GM18868 (cell line): ENCODE data around the gene IDI2.
"Not testable (repeated sequence)": the region's sequence is repeated elsewhere in the genome, so short reads cannot be mapped to it uniquely, and the experiment has no call there.

Source experiments
- ATAC-seq: cut with Tn5 transposase; IDR thresholded peaks from one replicate; pipeline ENCODE4 v1.9.1; 2021; ENCODE audit warnings: mild to moderate bottlenecking, moderate library complexity; ENCODE audit not compliant: unreplicated experiment

The IDI2 gene

DNA sequence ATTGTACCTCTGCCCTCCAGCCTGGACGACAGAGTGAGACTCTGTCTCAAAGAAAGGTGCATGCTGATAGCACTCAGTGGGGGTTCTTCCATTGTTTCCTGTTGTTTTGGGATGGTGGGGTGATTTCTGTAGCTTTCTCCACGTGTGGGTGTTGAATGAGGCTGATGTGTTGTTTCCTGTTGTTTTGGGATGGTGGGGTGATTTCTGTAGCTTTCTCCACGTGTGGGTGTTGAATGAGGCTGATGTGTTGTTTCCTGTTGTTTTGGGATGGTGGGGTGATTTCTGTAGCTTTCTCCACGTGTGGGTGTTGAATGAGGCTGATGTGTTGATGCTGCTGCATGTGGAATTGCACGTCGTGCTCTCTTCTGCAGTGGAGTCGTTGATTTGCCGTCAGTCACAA, 15.7 kb downstream of the IDI2 start:
- ATAC-seq: not testable (repeated sequence)

DNA sequence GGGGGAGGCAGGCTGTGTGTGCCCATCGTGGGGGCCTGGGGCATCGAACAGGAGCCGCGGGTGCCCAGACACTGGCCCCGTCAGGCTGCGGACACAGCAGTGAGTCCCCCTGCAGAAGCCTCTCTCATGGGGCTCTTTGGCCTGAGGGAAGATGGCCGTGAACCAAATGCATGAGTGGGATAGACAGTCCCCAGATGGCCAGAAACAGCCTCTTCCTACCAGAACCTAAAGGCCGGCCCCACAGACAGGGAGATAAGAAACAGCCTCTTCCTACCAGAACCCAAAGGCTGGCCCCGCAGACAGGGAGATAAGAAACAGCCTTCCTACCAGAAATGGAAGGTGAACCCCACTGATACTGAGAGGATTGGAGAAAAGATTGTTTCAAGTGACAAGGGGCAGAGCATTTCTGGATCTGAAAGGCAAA, 16.6 kb downstream of the IDI2 start:
- ATAC-seq: no peak

- ATAC-seq: no peak
These were observed 18.1 kb downstream of the IDI2 start for GRCh38 chr10:1007583-1007982.

GRCh38 chr10:1006573-1006972, 19.1 kb downstream of the IDI2 start:
- ATAC-seq: no peak

DNA sequence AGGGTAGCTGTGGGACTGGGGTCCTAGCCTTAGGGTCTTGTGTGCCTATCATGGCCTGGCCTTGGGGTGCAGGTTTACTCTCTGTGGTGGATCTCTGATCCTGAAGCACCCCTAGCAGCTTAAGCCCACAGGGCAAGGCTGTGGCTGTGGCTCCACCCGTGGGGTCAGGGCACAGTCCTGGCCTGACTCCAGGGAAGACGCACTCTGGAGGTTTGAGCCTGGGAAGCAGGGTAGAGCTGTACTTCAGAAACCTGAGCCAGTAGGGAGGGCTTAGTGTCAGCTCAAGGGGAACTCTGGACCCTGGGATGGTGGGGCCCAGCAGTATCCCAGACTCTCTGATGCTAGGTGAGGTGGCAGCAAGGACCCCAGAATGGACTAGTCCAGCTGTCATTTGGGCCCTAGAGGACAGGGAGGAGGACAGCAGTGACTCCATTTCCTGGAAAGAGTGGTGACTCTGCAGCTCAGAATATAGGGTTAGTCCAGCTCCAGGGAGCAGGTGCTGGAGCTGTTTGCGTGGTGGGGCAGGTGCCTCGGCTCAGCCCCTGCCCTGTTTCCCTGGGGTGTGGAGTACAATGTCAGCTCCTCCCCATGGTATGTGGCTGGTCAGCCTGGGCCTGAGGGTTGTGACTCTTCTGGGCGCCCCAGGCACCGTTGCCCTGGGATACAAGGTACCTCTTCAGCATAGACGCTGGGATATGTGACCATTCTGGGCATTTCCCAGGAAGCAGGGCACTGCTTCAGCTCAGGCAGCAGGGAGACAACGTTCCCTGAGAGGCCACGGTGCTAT, 21.6 kb downstream of the IDI2 start:
- ATAC-seq: no peak

DNA sequence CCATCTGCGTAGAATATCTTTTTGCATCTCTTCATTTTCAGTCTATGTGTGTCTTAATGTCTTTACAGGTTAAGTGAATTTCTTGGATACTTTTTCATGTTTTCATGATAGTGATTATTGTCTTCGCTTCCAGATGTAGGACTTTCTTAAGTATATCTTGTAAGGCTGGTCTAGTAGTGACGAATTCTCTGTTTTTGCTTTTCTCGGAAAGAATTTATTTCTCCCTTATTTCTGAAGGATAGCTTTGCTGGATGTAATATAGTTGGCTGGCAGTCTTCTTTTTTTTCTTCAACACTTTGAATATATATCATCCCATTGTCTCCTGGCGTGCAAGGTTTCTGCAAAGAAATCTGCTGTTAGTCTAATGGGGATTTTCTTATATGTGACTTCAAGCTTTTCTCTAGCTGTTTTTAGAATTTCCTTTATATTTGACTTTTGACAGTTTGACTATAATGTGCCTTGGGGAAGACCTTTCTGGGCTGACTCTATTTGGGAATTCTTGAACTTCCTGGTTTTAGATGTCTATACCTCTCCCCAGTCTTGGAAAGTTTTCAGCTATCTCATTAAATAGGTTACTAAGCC, 23.1 kb downstream of the IDI2 start:
- no peak for ATAC-seq

DNA sequence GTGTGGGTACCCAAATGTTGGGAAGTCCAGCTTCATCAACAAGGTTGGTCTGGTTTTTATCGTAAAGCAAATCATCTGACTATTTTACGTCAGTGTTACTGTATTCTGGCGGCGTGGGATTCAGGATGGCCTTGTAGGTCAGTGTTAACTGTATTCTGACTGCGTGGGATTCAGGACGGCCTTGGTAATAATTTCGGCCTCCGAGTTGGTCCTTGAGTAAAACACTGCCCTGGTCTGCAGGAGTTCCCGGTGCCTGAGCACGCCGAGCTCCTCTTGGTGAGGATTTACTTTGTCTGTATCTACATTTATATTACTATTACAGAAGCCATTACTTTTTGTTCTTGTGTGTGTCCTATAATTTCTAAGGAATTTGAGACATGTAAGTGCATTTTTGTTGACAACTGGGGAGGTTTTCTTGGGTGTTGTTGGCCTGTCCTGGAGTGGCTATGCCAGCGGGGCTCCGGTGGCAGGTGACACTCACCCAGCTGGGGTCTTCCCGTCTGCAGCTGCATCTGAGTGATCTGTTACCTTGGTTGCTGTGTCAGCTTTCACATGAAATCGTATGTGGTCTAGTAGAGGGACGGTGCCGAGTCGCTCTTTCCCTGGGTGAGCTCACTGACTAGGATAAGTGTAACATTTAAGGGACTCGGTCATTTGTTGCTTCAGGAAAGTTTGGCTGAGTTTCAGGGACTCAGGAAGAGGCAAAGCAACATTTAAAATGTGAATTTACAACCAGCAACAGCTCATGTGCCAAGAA, 28.2 kb downstream of the IDI2 start:
- no peak for ATAC-seq

- ATAC-seq: no peak
These were observed 29.6 kb downstream of the IDI2 start for GRCh38 chr10:996031-996430.

DNA sequence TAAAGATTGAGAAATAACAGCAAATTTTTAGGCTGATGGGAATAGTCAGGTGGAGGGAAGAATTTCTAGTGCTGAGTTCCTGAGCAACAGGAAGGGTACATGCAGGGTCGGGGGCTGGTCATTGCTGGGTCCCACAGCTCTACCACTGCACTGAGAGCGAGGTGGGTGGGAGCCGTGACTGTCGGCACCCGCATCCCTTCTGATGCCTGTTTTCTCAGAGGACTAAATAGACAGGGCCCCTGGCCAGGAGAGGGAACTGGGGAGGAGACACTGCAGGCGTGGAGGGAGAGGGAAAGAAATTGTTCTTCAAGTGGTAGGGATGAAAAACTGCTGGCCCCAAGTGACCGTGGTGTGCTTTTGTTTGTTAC, 30.1 kb downstream of the IDI2 start:
- no peak for ATAC-seq

- ATAC-seq: no peak
These were observed 30.7 kb downstream of the IDI2 start for GRCh38 chr10:994836-995558.

- no peak for ATAC-seq
These were observed 32.8 kb downstream of the IDI2 start for GRCh38 chr10:992871-993270.

- ATAC-seq: no peak
These were observed 33.2 kb downstream of the IDI2 start for GRCh38 chr10:992467-992866.

DNA sequence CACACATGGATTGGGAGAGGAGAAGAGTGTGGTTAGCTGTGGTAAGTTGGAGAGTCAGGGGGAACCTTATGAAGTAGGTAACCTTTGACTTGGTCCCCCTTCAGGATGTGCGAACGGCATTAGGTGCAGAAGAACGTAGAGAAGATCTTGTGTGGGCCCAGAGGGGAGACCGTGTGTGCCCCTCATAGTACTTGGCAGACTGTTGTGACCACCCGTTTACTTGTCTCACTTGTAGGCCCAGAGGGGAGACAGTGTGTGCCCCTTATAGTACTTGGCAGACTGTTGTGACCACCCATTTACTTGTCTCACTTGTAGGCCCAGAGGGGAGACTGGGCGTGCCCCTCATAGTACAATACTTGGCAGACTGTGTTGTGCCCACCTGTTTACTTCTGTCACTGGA, 34.9 kb downstream of the IDI2 start:
- no peak for ATAC-seq

GRCh38 chr10:988667-989545, 36.8 kb downstream of the IDI2 start:
- peak; percentile 5 for ATAC-seq

DNA sequence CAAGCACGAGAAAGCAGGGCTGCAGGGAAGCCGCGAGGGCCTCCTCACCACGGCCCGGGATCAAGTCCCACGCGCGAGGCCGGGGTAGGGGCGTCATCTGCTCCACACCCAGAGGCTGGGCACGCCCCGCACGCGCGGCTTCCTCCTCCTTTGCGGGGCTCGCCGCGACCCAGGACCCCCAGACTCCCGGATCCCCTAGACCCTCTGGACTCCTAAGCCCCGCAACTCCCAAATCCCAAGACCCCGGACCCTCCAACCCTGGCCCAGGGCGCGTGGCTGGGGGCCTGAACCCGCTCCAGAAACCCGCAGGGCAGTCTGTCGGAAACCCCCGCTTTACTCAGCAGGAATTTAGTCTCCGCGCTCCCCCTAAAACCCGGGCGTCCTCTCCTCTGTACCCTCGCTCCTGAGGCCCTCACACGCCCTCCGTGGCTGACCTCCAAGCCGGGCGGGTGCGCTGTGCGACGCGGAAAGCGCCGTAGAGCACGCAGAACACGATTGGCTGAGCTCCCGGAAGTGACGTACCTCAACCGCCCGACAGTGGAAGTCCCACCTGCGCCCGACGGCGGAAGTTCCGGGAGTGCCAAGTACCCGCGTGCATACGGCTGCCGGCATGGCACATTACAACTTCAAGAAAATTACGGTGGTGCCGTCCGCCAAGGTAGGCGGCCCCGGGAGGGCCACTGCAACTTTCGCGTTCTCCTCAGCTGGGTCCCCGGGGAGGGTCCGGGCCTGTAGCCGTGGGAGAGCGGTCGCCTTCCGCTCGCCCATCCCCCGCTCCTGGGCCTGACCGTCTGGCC, 37.6 kb downstream of the IDI2 start, which contains the start of gene GTPBP4:
TSS of gene GTPBP4 (plus strand) at position 565 of the 797 bp plus-strand sequence. CDS start at position 611, 46 bp downstream.
- ATAC-seq: peak; percentile 95

DNA sequence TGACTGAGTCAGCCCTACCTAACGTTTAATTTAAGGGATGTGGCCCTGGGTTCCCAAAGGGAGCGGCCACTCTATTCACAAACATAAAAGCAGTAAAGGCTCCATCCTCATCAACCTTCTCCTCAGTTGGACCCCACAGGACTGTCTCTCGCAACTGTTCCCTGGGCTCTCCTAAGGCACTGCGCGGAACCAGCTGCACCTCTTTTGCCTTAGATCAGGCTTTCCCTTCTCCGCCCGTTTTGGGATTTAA, 38.1 kb downstream of the IDI2 start:
- ATAC-seq: no peak

DNA sequence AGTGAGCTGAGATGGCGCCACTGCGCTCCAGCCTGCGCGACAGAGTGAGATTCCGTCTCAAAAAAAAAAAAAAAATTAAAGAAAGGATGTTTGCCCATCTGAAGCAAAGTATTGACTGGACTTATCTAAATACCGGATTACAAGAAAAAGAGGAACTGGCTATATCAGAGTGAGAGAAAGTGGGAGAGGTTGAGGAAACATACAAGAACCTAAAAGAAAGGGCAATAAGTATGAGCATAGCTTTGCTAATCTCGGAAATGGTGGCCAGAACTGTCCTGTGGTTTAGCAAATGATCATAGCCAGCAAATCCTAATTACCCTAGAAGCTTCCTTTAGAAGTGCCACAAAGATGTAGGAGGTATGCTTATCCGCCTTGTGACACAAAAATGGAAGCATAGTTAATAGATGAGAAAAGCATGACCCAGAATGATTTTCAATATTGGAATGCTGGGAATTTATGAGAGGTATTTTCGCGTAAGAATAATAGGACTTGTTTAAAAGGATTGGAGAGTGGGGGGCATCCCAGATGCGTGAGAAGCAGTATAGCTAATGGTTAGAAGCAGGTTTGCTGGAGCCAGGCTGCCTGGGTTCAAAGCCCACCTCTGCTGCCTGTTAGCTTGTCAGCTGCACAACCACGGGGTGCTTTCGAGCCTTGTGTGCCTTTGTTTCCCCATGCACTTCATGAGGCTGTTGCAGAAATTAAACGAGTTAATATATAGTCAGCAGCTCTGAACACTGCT, 38.6 kb downstream of the IDI2 start:
- ATAC-seq: no peak

- ATAC-seq: no peak
These were observed 39.4 kb downstream of the IDI2 start for GRCh38 chr10:986137-986825.
